Karpas-422 (cell line): ENCODE data around the gene PUM2. TPM values are rescaled to one million over a fixed set of nuclear protein-coding genes. Genes with fewer than 3 reads are reported as not detected.
"Not testable (repeated sequence)": the region's sequence is repeated elsewhere in the genome, so short reads cannot be mapped to it uniquely, and the experiment has no call there.

ENCODE experiments used
- DNase-seq: peaks from one replicate; pipeline ENCODE4 v3.0.0-alpha.2; 2015
- H2AFZ ChIP-seq: fragments of 200-600 bp; sonication (generic); 2 replicates; pipeline ENCODE4 v1.6.1; 2014; ENCODE audit warnings: antibody characterized with exemption, low read length, mixed read lengths
- H3K27ac ChIP-seq: fragments of 200-600 bp; sonication (generic); 2 replicates; pipeline ENCODE4 v1.5.1; 2014; ENCODE audit warnings: mild to moderate bottlenecking, low read length, moderate library complexity
- H3K27me3 ChIP-seq: fragments of 200-600 bp; sonication (generic); 2 replicates; pipeline ENCODE4 v1.6.1; 2014; ENCODE audit warnings: low read length, mixed read lengths
- H3K36me3 ChIP-seq: fragments of 200-600 bp; sonication (generic); 2 replicates; pipeline ENCODE4 v1.6.1; 2014; ENCODE audit warnings: low read length, mixed read lengths; ENCODE audit not compliant: insufficient read depth
- H3K4me1 ChIP-seq: fragments of 200-600 bp; sonication (generic); 2 replicates; pipeline ENCODE4 v1.6.1; 2014; ENCODE audit warnings: mild to moderate bottlenecking, low read length, mixed read lengths
- H3K4me2 ChIP-seq: fragments of 200-600 bp; sonication (generic); 2 replicates; pipeline ENCODE4 v1.6.1; 2014; ENCODE audit warnings: low read length, low read depth, mild to moderate bottlenecking; ENCODE audit not compliant: poor library complexity, severe bottlenecking
- H3K4me3 ChIP-seq: fragments of 200-600 bp; sonication (generic); 2 replicates; pipeline ENCODE4 v1.5.1; 2014; ENCODE audit warnings: mild to moderate bottlenecking, antibody characterized with exemption, low read length, mixed read lengths
- H3K79me2 ChIP-seq: fragments of 200-600 bp; sonication (generic); 2 replicates; pipeline ENCODE4 v1.6.1; 2014; ENCODE audit warnings: mild to moderate bottlenecking, low read length, mixed read lengths
- H3K9ac ChIP-seq: fragments of 200-600 bp; sonication (generic); 2 replicates; pipeline ENCODE4 v1.6.0; 2014; ENCODE audit warnings: low read length
- H3K9me2 ChIP-seq: fragments of 200-600 bp; sonication (generic), shearing (Covaris generic); replicated peaks from 2 replicates; pipeline ENCODE4 v1.6.0; 2014; ENCODE audit warnings: mild to moderate bottlenecking, low read length, moderate library complexity; ENCODE audit not compliant: insufficient read depth
- H3K9me3 ChIP-seq: fragments of 300-700, 200-600 bp; sonication (generic); 2 replicates; pipeline ENCODE4 v1.6.1; 2014; ENCODE audit warnings: low read length, mixed read lengths
- H4K20me1 ChIP-seq: fragments of 200-600 bp; sonication (generic); 2 replicates; pipeline ENCODE4 v1.6.1; 2014; ENCODE audit warnings: mild to moderate bottlenecking, antibody characterized with exemption, low read length, low read depth; ENCODE audit not compliant: insufficient read depth
- total RNA-seq: library from RNA; depleted of rRNA; stranded (reverse); fragments of >200 nt; shearing (Covaris generic); gene quantifications from 2 replicates; pipeline ENCODE4 v1.2.3, GENCODE V29; 2014; ENCODE audit warnings: low replicate concordance

PUM2 gene
- total RNA-seq, 1 experiment from 2014 or later = 80.3 TPM

DNA sequence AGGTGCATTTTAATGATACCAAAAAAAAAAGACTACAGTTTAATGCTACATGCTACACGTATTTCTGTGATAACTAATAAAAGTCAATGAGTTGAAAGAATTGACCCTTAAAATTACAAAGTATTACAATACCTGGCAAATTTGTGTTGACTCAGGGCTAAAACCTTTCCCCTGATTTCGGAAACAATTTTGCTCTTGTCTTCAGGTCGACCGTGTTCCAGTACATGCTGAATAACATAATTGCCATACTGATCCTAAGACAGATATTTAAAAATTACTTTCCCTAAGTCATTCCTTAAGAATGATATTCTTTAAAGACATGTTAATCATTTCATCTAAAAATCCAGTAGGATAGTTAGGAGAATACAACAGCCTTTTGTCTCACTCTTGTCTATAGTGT, 95.9 kb downstream of the PUM2 start:
- Histone ChIP-seq H3K4me1 (no peaks in the 10 kb centered on the region), H4K20me1 (no peaks in the 10 kb centered on the region), H3K4me2 (no peak overlapping the region), H3K36me3 (peaks cover 84% of the 10 kb centered on the region), H3K9ac (no peak overlapping the region), H3K9me3 (no peaks in the 10 kb centered on the region), H3K27ac (no peak overlapping the region), H3K79me2 (no peaks in the 10 kb centered on the region), H3K4me3 (no peak overlapping the region), H2AFZ (no peak overlapping the region), H3K27me3 (no peaks in the 10 kb centered on the region), H3K9me2 (no peaks in the 10 kb centered on the region)
- no peak for DNase-seq

DNA sequence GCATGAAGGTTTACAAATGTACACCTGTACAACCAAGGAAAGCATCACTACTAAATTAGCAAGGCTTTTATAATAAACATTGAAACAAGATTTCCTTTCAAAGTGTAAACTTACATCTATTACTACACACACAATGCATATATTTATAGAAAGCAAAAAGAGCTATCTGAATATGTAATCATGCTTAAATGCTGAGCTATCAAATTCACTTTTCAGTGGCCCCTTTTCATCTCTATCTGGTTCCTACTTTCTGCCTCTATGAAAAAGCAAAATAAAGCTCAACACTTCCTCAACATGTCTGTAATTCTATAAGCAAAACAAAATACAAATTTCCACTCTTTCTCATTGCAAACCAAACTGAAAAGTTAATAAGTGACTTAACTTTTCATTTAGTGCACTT, 100.2 kb downstream of the PUM2 start:
- Histone ChIP-seq H2AFZ (no peak overlapping the region), H3K27me3 (no peaks in the 10 kb centered on the region), H3K9me3 (no peaks in the 10 kb centered on the region), H3K36me3 (peaks cover 74% of the 10 kb centered on the region), H3K4me3 (no peak overlapping the region), H4K20me1 (no peaks in the 10 kb centered on the region), H3K79me2 (no peaks in the 10 kb centered on the region), H3K9me2 (no peaks in the 10 kb centered on the region), H3K4me1 (no peaks in the 10 kb centered on the region), H3K4me2 (no peak overlapping the region), H3K9ac (no peak overlapping the region), H3K27ac (no peak overlapping the region)
- no peak for DNase-seq

DNA sequence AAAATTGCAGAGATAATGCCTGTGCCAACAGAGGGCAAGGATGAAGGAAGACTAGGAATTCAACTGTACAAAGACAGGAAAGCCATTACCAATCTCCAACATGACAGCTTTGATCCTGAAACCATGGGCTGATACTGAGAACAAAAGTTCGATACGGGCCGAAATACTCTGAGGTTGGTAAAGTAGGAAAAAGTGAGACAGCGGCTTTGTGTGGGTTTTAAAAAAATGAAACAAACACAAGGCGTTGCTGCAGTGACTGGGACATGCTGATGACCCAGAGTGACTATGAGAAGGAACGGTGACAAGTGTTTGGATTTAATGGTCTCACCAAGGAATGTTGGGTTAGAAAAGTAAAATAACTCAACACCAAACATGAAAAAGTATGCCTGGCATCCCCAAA, 101.5 kb downstream of the PUM2 start:
- no peak overlapping the region for H3K9ac ChIP-seq
- no peak for DNase-seq
- H2AFZ ChIP-seq = no peak overlapping the region
- peaks cover 62% of the 10 kb centered on the region for H3K36me3 ChIP-seq
- H3K4me2 ChIP-seq = no peak overlapping the region
- H4K20me1 ChIP-seq = no peaks in the 10 kb centered on the region
- H3K4me3 ChIP-seq = no peak overlapping the region
- H3K9me2 ChIP-seq = no peaks in the 10 kb centered on the region
- no peaks in the 10 kb centered on the region for H3K27me3 ChIP-seq
- no peak overlapping the region for H3K27ac ChIP-seq
- no peaks in the 10 kb centered on the region for H3K9me3 ChIP-seq
- no peaks in the 10 kb centered on the region for H3K79me2 ChIP-seq
- H3K4me1 ChIP-seq = no peaks in the 10 kb centered on the region

DNA sequence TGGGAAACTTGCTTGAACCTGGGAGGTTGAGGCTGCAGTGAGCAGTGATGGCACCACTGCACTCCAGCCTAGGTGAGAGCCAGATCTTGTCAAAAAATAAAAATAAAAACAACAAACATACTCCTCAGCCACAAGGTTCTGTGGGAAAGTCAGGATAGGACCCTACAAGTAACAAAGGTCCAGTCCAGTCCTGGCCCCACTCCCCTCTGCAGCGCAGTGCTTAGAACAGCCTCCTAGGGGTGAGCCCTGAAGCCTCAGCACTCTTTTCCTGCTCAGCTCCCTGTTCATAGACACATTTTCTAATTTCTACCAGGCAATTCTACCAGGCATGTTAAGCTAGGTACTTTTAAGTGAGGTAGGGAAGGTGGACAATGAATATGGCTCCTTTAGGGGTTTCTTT, 103.6 kb downstream of the PUM2 start:
- H3K4me3 ChIP-seq = no peak overlapping the region
- no peak overlapping the region for H2AFZ ChIP-seq
- H3K27ac ChIP-seq = no peak overlapping the region
- H4K20me1 ChIP-seq = no peaks in the 10 kb centered on the region
- no peaks in the 10 kb centered on the region for H3K9me2 ChIP-seq
- H3K4me2 ChIP-seq = no peak overlapping the region
- H3K79me2 ChIP-seq = no peaks in the 10 kb centered on the region
- H3K36me3 ChIP-seq = peaks cover 41% of the 10 kb centered on the region
- no peak for DNase-seq
- H3K9ac ChIP-seq = no peak overlapping the region
- H3K27me3 ChIP-seq = no peaks in the 10 kb centered on the region
- no peaks in the 10 kb centered on the region for H3K9me3 ChIP-seq
- H3K4me1 ChIP-seq = no peaks in the 10 kb centered on the region

- not testable (repeated sequence) for H3K27me3 ChIP-seq, H3K4me2 ChIP-seq, H3K9me3 ChIP-seq, H3K9me2 ChIP-seq, H3K27ac ChIP-seq, H3K4me1 ChIP-seq, H3K36me3 ChIP-seq, H3K9ac ChIP-seq, H4K20me1 ChIP-seq, H2AFZ ChIP-seq, DNase-seq, H3K4me3 ChIP-seq, H3K79me2 ChIP-seq
These were observed 107.0 kb downstream of the PUM2 start for GRCh38 chr2:20243637-20244036.

GRCh38 chr2:20242727-20243377, 107.8 kb downstream of the PUM2 start:
- no peak for DNase-seq

DNA sequence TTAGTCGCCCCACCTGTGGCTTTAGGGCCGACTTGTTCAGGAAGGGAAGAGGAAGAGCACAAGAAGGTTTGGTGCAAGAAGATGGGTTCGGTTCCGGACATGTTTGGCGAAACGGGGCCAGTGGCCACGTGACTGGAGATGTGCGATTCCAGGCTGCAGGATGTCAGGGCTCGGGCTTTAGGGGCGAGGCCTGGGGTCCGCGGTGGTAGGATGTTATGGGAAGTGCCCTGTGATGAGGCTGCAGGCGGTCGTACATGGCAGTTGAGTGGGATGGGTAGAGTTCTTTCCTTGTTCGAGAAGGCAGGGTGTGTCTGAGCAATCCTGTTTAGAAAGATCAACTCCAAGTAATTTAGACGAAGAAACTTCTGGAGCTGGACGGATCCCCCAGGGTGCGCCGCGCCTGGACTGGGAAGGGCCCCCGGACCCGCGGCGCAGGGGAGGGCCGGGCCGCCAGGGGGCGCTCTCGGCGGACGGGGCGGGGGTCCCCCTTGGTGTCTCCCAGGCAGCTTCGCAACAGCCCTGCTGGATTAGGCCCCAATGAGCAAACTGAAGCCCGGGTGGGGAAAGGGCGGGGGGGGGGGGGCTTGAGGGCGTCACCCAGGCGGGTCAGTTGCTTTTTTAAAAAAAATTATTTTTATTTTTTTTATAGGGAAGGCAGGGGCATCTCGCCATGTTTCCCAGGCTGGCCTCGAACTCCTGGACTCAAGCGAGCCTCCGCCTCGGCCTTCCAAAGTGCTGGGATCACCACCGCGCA, 108.5 kb downstream of the PUM2 start:
- no peak overlapping the region for H3K4me2 ChIP-seq
- no peak overlapping the region for H2AFZ ChIP-seq
- no peak overlapping the region for H3K4me3 ChIP-seq
- DNase-seq = no peak
- H3K36me3 ChIP-seq = no peaks in the 10 kb centered on the region
- no peak overlapping the region for H3K9ac ChIP-seq
- no peaks in the 10 kb centered on the region for H3K79me2 ChIP-seq
- H4K20me1 ChIP-seq = no peaks in the 10 kb centered on the region
- H3K27me3 ChIP-seq = no peaks in the 10 kb centered on the region
- no peaks in the 10 kb centered on the region for H3K9me3 ChIP-seq
- no peaks in the 10 kb centered on the region for H3K9me2 ChIP-seq
- no peak overlapping the region for H3K27ac ChIP-seq
- H3K4me1 ChIP-seq = no peaks in the 10 kb centered on the region

More at GRCh38 chr2:20242727-20243377, 107.8 kb downstream of the PUM2 start:
- Histone ChIP-seq H3K36me3 (no peaks in the 10 kb centered on the region), H3K27me3 (no peaks in the 10 kb centered on the region), H2AFZ (no peak overlapping the region), H3K4me1 (no peaks in the 10 kb centered on the region), H3K9ac (no peak overlapping the region), H3K9me3 (no peaks in the 10 kb centered on the region), H3K4me2 (no peak overlapping the region), H4K20me1 (no peaks in the 10 kb centered on the region), H3K4me3 (no peak overlapping the region), H3K79me2 (no peaks in the 10 kb centered on the region), H3K27ac (no peak overlapping the region), H3K9me2 (no peaks in the 10 kb centered on the region)

DNA sequence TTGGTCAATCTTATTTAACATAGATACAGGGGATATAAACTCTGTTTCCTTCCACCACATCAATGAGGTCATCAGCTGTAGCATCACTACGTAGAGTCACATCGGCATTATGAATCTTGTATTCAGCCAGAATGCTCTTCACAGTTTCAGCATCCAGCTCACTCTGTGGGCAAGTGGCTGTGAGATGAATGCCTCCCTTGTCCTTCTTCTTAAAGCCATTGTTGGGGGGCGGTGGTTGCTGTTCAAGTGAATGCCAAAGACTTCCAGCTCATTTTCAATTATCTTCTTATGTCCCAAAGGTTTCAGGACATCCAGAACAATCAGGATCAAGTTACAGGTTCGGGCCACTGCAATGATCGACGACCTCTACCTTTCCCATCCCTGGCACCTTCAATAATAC, 110.4 kb downstream of the PUM2 start:
- not testable (repeated sequence) for H3K9ac ChIP-seq, H3K4me2 ChIP-seq, H3K27ac ChIP-seq, H3K4me1 ChIP-seq, H3K4me3 ChIP-seq, DNase-seq, H3K9me3 ChIP-seq, H4K20me1 ChIP-seq, H3K79me2 ChIP-seq, H3K36me3 ChIP-seq, H3K9me2 ChIP-seq, H2AFZ ChIP-seq, H3K27me3 ChIP-seq
